GM21619 (cell line): ENCODE measurements around the gene WDR88.
"Not testable (repeated sequence)": the region's sequence is repeated elsewhere in the genome, so short reads cannot be mapped to it uniquely, and the experiment has no call there.

Experiments
- ATAC-seq: cut with Tn5 transposase; IDR thresholded peaks from one replicate; pipeline ENCODE4 v1.9.1; 2021; ENCODE audit not compliant: unreplicated experiment

WDR88 gene

DNA sequence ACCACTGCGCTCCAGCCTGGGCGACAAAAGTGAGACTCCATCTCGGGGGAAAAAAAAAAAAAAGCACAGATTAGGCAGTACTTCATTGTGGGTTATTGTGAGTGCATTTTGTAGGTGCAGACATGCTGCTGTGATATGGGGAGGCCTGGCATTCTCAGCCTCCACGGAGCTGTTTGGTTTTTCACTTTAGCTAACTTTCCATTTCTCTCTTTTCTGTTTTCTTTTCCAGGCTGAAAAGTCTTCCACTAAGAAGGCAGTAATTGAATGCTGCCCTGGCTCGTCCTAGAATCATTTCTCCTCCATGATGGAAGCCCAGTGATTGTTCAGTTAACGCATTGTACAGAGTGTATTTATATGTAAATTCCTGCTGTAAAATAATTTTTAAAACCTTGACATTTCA lies 2.0 kb upstream of the WDR88 start:
- ATAC-seq: no peak

DNA sequence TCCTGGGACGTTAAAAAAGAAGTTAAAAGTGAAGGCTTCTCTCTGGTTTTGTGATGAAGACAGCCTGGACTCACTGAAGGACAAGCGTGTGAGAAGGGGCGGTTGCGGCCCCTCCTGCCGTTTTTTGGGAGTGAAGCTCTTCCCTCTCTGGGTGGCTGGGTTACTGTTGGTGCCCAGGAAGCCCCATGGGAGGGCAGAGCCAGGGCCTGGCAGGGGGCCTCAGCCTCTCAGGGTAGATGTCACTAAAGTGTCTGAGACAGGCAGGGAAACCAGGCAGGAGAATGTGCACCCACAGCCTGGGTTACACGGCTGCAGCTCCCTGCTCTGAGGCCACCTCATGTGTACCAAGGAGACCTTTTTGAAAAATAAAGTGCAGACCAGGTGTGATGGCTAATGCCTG lies 1.5 kb upstream of the WDR88 start:
- no peak for ATAC-seq

DNA sequence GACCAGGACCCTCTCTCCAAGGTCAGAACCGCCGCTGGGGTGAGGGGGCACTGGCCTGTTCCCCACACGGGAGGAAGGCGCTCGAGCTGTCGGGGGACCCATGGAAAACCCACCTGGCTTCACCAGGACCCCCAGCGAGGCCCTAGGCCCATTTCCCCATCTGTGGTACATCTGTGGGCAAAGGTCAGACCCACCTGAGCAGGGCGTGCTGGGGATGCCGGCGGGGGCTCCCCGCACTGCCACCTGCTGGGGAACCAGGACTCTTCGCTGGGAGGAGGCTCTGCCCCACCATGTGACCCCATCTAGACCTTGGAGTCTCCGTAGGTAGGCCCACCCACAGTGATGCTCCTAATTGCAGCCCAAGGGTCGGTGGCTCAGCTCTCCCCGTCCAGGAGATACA lies 511 bp downstream of the WDR88 start:
- ATAC-seq: no peak

DNA sequence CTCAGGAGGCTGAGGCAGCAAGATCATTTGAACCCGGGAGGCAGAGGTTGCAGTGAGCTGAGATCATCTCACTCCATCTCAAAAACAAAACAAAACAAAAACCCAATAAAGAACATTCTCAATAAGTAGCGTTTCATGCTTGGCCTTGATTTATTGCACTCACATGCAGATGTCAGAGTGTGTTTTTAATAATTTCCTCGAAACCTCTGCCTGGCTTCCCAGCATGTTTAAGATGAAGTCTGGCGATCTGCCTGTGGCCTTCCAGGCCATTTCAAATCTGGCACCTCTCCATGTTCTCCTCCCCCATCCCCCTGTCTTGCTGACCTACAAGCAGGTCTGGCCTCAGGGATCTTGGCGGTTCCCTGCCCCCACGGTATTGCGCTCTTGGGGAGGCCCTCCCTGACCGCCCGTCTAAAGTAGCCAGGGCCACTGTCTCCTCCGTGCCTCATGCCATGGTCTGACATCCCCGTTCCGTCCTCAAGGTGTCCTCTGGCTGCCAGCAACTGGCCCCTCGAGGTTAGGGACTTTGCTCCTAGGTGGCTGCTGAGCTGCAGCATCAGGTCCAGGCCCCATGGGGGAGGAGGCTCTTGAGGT lies 1.6 kb downstream of the WDR88 start:
- ATAC-seq: no peak

DNA sequence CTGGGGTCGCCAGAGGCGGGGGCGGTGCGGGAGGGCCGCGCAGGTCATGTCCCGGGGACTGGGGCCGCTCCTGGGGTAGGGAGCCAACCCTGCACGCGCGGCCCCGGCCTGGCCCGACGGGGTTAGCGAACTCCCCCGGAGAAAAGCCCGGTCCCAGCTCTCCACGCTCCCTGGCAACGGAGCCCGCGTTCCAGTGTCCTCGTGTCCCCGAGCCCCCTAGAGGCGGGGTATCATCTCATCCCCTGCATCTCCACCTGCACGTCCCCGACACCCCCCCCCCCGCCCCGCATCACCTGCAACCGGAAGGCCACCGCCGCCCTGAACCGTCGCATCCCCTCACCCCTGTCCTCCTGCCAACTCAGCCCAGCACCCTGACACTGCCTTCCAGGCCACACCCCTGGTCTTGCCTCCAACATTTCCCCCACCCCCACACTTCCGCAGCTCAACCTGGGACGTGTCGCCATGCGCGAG lies 2.7 kb downstream of the WDR88 start:
- no peak for ATAC-seq

DNA sequence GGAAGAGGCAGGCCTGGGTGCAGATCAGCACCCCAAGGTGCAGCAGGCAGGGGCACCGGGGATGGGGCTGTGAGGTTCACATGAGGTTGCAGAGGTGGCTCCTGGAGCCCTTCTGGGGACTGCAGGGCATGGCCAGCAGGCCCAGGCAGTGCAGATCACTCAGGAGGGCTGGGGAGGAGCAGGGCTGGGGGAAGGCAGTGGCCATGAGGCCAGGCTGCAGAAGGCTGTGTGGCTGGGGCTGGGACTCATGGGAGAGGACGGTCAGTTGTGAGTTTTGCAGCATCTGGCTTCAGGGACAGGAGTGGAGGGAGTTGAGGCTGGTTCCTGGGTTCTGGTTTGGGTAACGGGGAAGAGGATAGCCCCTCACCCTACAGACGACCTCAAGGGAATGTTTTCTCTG lies 7.3 kb downstream of the WDR88 start:
- ATAC-seq: no peak

GRCh38 chr19:33143897-33144405 lies 12.0 kb downstream of the WDR88 start:
- ATAC-seq: no peak

DNA sequence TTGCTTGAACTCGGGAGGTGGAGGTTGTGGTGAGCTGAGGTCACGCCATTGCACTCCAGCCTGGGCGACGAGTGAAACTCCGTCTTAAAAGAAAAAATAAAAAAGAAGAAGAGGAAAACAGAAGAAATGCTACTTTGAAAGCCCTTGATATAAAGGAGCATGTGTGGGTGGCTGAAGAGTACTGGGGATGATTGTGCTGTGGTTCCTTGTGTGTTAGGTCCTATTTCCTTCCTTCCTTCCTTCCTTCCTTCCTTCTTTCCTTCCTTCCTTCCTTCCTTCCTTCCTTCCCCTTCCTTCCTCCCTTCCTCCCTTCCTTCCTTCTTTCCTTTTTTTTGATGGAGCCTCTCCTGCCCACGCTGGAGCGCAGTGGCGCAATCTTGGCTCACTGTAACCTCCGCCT lies 14.3 kb downstream of the WDR88 start:
- no peak for ATAC-seq

DNA sequence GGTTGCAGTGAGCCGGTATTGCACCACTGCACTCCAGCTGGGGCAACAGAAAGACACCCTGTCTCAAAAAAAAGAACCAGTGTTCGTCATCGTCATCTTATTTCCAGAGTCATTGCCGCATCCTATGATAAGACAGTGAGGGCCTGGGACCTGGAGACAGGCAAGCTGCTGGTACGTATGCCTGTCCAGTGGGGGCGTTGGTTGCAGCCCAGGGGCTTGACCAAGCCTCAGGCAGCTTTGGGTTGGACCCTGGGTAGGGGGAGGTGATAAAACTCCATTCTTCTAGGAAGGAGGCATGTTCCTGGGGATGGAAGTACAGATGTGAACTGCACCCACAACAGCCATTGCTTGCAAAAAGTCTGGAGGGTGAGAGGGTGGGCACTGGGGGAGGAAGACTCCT lies 15.6 kb downstream of the WDR88 start:
- no peak for ATAC-seq

- ATAC-seq: no peak
Observed at GRCh38 chr19:33150852-33151518, 19.1 kb downstream of the WDR88 start.

- no peak for ATAC-seq
Observed at GRCh38 chr19:33152176-33152575, 20.3 kb downstream of the WDR88 start.

DNA sequence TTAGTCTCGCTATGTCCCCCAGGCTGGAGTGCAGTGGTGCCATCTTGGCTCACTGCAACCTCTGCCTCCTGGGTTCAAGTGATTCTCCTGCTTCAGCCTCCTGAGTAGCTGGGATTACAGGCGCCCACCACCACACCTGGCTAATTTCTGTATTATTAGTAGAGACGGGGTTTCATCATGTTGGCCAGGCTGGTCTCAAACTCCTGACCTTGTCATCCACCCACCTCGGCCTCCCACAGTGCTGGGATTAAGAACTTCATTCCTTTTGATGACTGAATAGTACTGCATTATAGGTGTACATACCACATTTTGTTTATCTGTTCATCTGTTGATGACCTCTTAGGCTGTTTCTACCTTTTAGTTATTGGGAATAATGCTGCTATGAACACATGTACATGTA lies 20.7 kb downstream of the WDR88 start:
- ATAC-seq: not testable (repeated sequence)

DNA sequence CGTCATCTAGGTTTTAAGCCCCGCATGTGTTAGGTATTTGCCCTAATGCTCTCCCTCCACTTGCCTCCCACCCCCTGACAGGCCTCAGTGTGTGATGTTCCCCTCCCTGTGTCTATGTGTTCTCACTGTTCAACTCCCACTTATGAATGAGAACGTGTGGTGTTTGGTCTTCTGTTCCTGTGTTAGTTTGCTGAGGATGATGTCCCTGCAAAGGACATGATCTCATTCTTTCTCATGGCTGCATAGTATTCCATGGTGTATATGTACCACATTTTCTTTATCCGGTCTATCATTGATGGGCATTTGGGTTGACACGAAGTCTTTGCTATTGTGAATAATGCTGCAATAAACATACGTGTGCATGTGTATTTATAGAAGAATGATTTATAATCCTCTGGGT lies 22.4 kb downstream of the WDR88 start:
- ATAC-seq: not testable (repeated sequence)

GRCh38 chr19:33156334-33156733 lies 24.4 kb downstream of the WDR88 start:
- no peak for ATAC-seq

GRCh38 chr19:33157906-33158305 lies 26.0 kb downstream of the WDR88 start:
- no peak for ATAC-seq

- no peak for ATAC-seq
Observed at GRCh38 chr19:33158365-33158764, 26.5 kb downstream of the WDR88 start.

DNA sequence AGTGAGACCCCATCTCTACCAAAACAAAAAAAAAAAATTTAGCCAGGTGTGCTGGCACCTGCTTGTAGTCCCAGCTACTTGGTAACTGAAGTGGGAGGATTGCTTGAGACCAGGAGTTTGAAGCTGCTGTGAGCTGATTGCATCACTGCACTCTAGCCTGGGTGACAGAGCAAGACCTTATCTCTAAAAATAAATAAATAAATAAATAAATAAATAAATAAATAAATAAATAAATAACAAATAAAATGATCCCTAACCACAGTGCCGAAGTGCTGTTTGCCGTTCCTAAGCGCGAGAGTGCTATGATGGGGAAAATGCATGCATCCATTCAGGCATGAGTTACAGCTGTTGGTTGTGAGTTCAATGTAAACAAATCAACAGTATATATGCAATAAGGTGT lies 27.2 kb downstream of the WDR88 start:
- no peak for ATAC-seq

DNA sequence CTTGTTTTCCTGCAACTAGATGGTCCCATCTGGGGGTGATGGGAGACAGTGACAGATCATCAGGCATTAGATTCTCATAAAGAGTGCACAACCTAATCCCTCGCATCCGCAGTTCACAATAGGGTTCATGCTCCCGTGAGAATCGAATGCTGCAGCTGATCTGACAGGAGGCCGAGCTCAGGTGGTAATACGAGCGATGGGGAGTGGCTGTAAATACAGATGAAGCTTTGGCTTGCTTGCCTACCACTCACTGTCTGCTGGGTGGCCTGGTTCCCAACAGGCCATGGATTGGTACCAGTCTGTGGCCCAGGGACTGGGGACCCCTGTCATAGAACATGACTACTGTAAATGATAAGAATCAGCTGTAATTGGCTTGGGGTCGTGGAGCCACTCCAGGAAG lies 28.0 kb downstream of the WDR88 start:
- no peak for ATAC-seq

- no peak for ATAC-seq
Observed at GRCh38 chr19:33161201-33161600, 29.3 kb downstream of the WDR88 start.

GRCh38 chr19:33163481-33163880 lies 31.6 kb downstream of the WDR88 start:
- ATAC-seq: no peak

DNA sequence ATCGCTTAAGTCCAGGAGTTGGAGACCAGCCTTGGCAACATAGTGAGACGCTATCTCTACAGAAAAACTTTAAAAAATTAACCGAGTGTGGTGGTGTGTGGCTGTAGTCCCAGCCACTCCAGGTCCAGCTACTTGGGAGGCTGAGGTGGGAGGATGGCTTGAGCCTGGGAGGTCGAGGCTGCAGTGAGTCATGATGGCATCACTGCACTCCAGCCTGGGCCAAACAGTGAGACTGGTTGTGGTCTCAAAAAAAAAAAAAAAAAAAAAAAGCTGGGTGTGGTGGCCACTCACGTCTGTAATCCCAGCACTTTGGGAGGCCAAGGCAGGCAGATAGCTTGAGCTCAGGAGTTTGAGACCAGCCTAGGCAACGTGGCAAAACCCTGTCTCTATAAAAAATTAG lies 34.1 kb downstream of the WDR88 start:
- ATAC-seq: not testable (repeated sequence)

DNA sequence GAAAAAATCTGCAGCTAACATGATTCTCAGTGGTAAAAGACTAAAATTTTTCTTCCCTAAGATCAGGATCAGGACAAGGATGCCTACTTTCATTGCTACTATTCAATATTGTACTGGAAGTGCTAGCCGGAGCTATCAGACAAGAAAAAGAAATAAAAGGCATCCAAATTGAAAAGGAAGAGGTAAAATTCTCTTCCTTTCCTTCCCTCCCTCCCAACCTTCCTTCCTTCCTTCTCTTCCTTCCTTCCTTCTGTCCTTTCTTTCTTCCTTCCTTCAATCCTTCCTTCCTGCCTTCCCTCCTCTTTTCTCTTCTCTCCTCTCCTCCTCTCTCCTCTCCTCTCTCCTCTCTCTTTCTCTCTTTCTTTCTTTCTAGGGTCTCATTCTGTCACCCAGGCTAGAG lies 35.5 kb downstream of the WDR88 start:
- no peak for ATAC-seq

DNA sequence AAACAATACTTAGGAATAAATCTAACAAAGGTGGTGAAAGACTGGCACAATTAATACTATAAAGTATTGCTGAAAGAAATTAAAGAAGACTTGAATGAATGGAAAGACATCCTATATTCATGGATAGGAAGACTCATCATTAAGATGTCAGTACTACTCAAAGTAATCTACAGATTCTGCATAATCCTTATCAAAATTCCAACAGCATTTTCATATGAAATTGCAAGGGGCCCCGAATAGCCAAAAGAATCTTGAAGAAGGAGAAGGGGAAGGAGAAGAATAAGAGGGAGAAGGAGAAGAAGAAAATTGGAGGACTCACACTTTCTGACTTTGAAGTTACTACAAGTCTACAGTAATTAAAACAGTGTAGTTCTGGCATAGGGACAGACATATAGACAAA lies 36.6 kb downstream of the WDR88 start:
- no peak for ATAC-seq
